Islet precursor cell (in vitro differentiated cells): ENCODE measurements around the gene EFNA3.

Experiments used
- DNase-seq: peaks from one replicate; pipeline ENCODE4 v3.0.0-alpha.2; 2018

EFNA3 gene

GRCh38 chr1:155085504-155086127 is 7.0 kb downstream of the EFNA3 start:
- DNase-seq: peak; percentile 82

GRCh38 chr1:155086128-155086741 is 7.6 kb downstream of the EFNA3 start:
- DNase-seq: peak; percentile 87

DNA sequence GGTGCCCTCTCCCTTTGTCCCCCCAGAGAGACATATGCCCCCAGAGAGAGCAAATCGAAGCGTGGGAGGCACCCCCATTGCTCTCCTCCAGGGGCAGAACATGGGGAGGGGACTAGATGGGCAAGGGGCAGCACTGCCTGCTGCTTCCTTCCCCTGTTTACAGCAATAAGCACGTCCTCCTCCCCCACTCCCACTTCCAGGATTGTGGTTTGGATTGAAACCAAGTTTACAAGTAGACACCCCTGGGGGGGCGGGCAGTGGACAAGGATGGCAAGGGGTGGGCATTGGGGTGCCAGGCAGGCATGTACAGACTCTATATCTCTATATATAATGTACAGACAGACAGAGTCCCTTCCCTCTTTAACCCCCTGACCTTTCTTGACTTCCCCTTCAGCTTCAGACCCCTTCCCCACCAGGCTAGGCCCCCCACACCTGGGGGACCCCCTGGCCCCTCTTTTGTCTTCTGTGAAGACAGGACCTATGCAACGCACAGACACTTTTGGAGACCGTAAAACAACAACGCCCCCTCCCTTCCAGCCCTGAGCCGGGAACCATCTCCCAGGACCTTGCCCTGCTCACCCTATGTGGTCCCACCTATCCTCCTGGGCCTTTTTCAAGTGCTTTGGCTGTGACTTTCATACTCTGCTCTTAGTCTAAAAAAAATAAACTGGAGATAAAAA is 8.4 kb downstream of the EFNA3 start:
- no peak for DNase-seq

DNA sequence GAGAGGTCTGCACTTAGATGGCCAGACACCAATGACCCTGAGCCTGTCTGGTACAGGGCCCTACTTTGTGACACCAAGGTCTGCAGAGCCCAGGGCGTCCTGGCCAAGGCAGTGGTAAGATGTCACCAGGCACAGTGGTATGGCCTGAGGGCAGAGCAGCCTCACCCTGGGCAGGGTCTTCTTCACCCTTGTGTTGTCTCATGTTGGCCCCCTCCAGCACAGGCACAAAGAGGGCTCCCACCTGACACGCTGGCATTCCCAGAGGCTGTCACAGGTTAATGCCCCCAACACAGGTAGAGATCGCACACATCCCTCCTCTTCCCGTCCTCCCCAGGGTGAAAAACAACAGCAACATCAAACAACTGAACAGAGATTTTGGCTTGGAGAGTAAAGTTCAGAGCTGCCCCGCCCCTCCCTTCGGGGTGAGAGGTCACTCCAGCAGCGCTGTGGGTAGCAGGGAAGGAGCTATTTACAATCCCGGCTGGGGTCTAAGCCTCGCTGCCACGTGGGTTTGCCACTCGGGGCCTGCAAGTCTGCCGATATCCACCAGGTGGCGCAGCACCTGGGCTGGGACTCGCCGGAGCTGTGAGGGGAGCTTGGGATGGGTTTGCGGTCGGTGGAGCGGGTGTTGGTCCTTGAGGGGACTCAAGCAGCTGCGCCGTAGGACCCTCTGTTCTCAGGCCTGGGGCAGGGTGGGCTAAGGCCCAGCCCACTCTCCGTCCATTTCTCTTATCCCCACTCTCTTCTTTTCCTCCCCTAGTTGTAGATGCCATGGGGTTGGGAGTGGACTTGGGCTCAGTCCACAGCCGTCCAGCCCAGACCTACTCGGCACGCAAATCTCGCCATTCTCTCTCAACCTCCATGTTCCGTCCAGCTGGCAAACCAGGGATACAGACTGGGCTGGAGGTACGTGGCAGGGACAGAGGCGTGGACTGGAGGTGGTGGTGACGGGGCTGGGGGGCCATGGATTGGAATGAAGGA is 12.7 kb downstream of the EFNA3 start:
- DNase-seq: peak; percentile 93

DNA sequence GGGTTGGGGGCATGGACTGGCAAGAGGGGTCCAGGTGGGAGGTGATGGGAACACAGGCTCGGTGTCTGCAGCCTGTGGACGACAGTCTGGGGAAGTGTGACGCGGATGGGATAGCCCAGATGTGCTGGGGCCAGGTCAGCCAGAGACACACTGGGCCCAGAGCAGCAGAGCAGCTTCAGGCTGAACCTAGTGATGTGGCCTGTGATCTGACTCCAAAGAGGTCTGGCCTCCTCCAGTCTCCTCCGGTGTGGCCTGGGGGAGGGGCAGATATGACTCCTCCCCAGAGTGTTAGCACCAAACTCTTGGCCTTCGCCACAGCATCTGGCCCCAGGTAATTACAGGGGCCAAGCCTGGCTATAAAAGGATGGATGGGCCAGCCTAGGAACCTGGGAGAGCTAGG is 13.5 kb downstream of the EFNA3 start:
- DNase-seq: peak; percentile 66

DNA sequence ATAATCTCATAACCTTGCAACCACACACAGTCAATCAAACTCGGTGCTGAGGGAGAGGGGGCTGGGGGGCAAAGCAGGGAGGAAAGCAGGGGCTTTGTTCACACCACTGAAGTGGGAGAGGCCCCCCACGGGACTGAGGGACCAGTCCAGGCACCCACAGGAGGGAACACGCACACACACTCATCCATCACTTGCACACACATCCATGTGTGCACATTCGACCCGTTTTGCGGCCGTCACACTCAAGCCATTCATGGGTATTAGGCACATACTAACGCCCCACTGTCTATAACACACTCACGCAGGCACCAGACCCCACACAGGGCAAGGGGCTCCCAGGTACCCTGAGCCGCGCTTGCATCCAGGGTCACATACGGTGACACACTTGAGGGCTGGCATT is 14.0 kb downstream of the EFNA3 start:
- DNase-seq: no peak

DNA sequence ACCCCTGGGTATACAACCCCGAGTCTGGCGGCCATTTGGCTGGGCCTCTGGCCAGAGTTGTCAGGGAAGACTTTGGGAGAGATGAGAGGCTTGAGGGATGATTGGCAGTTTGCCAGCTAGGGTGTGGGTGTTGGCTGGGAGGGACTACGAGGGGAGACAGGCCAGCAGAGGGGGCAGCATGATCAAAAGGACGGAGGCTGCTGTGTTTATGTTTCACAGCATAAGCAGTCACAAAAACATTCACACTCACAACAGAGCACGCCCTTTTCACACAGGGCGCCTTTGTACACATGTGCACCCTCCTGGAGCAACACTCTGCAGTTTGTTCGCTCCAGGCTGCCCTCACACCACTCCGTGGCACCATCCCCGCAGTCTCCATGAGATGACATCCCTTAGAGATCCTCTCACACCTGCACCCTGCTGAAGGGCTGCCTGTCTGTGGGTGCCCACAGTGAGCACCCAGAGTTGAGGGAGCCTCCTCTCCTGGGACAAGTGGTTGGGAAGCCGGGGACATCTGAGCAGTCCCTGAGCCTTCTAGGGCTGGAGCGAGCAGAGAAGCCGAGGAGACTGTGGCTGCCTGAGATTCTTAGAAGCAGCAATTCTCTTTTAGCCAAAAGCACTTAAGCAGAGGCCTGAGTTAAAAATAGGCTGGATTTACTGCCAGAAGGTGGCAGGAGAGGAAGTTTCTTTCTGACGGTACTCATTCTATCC is 15.4 kb downstream of the EFNA3 start:
- DNase-seq: no peak

GRCh38 chr1:155094622-155094948 is 15.9 kb downstream of the EFNA3 start:
- DNase-seq: no peak

DNA sequence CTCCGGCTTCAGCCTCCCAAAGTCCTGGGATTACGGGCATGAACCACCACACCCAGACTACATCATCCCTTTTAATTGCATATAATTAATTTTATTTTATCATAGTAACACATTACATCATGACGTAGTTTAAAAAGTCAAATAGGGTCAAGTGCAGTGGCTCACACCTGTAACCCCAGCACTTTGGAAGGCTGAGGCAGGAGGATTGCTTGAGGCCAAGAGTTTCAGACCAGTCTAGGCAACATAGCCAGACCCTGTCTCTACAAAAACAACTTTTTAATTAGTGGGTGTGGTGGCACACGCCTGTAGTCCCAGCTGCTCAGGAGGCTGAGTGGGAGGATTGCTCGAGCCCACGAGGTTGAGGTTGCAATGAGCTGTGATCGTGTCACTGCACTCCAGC is 20.7 kb downstream of the EFNA3 start:
- DNase-seq: no peak

DNA sequence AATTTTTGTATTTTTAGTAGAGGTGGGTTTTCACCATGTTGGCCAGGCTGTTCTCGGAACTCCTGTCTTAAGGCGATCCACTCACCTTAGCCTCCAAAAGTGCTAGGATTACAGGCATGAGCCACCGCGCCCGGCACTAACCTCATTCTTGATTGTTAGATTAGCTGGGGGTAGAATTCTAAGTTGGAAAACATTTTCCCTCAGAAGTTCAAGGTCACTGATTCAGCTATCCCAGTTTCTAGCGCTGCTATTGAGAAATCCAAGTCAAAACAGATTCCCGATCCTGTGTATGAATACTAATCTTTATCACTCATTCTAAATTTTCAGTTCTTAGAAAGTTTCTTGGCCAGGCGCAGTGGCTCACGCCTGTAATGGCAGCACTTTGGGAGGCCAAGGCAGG is 24.7 kb downstream of the EFNA3 start:
- no peak for DNase-seq

GRCh38 chr1:155104605-155105534 is 26.2 kb downstream of the EFNA3 start:
- no peak for DNase-seq

DNA sequence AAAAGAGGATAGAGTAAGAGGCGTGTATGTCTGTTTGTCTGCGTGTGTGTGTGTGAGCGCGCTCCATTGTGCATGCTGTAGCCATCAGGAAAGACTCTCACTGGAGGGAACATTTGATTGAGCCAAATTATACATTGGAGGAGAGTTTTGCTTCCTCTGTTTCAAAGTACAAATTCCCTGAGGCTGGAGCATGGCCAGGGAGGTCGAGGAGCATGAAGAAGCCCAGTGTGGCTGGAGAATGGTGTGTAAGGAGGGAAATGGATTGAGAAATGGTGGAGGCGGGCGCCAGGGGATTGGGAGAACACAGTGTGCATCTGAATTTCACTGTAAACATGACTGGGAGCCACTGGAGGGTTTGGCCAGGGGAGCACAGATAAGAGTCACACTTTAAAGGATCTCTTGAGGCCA is 27.0 kb downstream of the EFNA3 start:
- no peak for DNase-seq

- no peak for DNase-seq
Observed at GRCh38 chr1:155106862-155107261, 28.2 kb downstream of the EFNA3 start.

DNA sequence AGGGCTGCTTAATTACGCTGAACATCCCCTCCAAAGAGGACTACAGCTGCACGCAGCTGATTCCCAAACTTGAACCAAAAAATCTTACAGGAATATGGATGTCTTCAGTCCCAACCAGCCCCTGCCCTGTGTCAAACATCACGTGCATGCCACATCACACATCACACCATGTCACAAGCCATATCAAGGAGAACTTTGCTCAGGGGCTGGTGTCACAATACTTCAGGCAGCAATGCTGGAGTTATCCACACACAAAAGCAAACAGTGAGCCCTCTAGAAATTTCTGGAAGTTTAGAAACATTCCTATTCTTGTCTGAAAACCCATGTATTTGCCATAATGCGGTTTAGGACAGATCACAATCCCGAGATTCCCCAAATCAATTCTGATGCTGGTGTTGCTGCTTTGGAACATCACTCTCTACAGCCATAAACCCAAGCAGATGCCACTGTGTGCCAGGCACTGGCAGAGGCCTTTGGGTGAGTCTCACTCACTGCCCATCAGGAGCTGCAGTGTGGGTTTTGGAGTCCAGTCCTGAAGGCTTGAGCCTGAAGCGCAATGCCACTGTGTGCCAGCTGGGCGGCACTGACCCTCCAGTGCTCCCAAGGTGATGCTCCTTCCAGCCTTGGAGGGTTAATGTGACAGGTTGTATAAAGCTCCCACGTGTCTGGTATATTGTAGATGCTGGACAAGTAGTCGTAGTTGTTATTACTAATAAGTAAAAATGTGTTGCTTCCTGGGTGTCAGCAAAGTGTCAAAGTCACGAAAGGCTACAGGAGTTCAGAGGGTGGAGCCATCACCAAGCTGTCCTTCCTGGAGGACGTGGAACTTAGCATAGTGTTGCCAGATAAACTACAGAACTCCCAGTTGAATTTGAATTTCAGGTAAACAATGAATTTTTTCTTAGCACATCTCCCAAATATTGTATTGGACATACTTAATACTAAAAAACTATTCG is 28.9 kb downstream of the EFNA3 start:
- no peak for DNase-seq

GRCh38 chr1:155108296-155108695 is 29.7 kb downstream of the EFNA3 start:
- no peak for DNase-seq

DNA sequence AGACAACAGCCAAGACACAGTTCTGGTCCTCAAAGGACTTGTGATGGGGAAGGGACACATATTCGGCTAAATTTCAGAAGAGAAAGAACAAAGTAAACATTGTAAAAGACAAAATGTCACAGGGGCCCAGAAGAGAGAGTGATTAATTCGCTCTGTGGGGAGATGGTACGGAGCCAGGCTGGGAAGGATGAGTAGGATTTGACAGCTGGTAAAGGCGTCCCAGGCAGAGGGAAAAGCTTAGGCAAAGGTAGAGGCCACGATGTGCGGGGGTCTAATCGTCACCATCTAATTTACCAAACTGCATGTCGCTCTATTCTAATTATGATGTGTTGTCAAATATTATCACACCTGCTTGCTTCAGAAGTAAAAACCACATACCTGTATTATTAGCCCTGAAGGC is 31.7 kb downstream of the EFNA3 start:
- no peak for DNase-seq

GRCh38 chr1:155110826-155111225 is 32.2 kb downstream of the EFNA3 start:
- no peak for DNase-seq

DNA sequence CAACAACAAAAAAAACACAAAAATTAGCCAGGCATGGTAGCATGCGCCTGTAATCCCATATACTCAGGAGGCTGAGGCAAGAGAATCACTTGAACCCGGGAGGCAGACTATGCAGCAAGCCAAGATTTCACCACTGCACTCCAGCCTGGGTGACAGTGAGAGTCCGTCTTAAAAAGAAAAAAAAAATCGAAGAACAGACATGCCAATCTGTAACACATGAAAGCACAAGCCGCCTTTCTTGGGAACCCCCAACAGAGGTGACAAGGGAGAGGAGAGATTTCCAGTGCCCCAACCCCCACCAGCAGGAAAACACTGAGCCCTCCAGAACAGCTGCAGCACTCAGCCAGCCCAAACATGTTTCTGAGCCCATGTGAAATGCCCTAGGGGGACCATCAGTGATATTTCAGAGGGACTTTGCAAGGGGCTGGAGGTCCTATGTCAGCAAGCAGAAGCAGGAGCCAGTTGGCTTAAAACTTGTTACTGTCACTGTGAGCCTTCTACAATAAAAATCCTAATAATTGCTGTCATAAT is 34.9 kb downstream of the EFNA3 start:
- DNase-seq: no peak

DNA sequence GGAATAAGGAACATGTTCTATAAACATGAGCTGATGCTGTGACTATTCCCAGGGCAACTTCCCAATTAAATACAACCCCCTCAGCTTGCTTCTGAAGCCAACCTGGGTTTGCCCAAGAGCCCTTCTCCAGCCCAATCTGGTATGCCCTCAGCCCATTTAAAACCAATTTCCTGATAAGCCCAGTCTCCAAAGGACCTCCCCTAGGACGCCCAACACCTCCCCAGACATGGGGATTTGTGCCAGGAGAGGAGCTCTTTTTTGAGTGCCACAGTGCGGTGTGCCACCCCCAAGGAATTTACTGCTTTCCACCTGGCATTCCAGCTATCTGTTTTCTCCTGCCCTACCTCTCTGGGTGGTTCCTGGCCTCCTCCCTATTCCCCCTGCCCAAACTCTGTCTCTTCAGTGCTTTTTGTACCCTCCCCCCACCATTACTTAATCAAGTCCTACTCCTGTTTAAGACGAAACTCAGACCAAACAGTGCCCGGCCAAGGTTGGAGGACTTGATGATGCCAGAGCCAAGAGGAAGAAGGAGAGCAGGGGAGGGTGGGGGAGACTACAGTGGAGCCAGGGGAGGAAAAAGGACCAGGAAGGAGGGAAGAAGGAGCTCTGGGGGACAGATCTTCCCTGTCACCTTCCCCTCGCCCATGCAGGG is 37.6 kb downstream of the EFNA3 start:
- no peak for DNase-seq

GRCh38 chr1:155117610-155118009 is 39.0 kb downstream of the EFNA3 start:
- DNase-seq: peak; percentile 71
